ENCODE measurements around the gene BACH2.

DNA sequence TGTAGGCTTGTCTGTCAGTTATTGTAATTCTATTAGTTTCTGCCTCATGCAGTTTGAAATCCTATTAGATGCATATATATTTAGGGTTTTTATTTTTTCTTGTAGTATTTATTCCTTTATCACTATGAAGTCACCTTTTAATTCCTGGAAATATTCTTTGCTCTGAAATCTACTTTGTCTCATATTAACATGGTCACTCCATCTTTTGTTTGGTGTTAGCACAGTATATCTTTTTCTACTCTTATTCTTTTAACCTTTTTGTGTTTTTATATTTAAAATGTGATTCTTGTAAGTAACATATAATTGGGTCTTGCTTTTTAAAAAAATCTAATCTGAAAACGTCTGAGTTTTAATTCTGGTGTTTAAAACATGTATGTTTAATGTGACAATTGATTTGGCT is 280.8 kb downstream of the BACH2 start:
- TF ChIP-seq, protein P1, sequence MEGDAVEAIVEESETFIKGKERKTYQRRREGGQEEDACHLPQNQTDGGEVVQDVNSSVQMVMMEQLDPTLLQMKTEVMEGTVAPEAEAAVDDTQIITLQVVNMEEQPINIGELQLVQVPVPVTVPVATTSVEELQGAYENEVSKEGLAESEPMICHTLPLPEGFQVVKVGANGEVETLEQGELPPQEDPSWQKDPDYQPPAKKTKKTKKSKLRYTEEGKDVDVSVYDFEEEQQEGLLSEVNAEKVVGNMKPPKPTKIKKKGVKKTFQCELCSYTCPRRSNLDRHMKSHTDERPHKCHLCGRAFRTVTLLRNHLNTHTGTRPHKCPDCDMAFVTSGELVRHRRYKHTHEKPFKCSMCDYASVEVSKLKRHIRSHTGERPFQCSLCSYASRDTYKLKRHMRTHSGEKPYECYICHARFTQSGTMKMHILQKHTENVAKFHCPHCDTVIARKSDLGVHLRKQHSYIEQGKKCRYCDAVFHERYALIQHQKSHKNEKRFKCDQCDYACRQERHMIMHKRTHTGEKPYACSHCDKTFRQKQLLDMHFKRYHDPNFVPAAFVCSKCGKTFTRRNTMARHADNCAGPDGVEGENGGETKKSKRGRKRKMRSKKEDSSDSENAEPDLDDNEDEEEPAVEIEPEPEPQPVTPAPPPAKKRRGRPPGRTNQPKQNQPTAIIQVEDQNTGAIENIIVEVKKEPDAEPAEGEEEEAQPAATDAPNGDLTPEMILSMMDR (optimal IDR thresholded peaks at IDR 0.05 in 1 of 3, IDR thresholded peaks at IDR 0.05 in 1 of 3, conservative IDR thresholded peaks at IDR 0.05 in 1 of 3; ENCODE audit: extremely low read depth in 1 of 3, insufficient read depth in 2 of 3, low read length in 3 of 3) = no peak
- TF ChIP-seq EZH2 (IDR thresholded peaks at IDR 0.05; ENCODE audit: low read length) = no peak

All from keratinocyte (primary cell).